Activated naive CD4-positive, alpha-beta T cell treated with anti-CD3 and anti-CD28 coated beads, Interleukin-2, amount 10 ng/mL, durations not matched to agents 7 days and 5 days (primary cell): Measurements from ENCODE around the gene TRIM43.
"Not testable (repeated sequence)": the region's sequence is repeated elsewhere in the genome, so short reads cannot be mapped to it uniquely, and the experiment has no call there.

Experiments used
- CTCF ChIA-PET: fragments of 350-600 bp; sonication (Branson Sonifier 250); formaldehyde crosslinking; loops from one replicate; lab custom pipeline; 2021; ENCODE audit warnings: antibody characterized with exemption; lab: Charles Lee
- DNase-seq: peaks from one replicate; pipeline ENCODE4 v3.0.0-alpha.2; 2020
- H3K27ac Mint-ChIP-seq: one replicate; pipeline ENCODE4 v1.8.0; 2021; ENCODE audit warnings: mild to moderate bottlenecking, moderate library complexity, mixed read lengths
- H3K27me3 Mint-ChIP-seq: one replicate; pipeline ENCODE4 v1.8.0; 2021; ENCODE audit warnings: mild to moderate bottlenecking, mixed read lengths
- H3K36me3 Mint-ChIP-seq: one replicate; pipeline ENCODE4 v1.8.0; 2021; ENCODE audit warnings: mixed read lengths
- H3K4me1 Mint-ChIP-seq: one replicate; pipeline ENCODE4 v1.8.0; 2021; ENCODE audit warnings: mixed read lengths
- H3K4me3 Mint-ChIP-seq: one replicate; pipeline ENCODE4 v1.8.0; 2021; ENCODE audit warnings: mild to moderate bottlenecking, moderate library complexity, mixed read lengths
- H3K9me3 Mint-ChIP-seq: one replicate; pipeline ENCODE4 v1.8.0; 2021; ENCODE audit warnings: mixed read lengths

The TRIM43 gene

DNA sequence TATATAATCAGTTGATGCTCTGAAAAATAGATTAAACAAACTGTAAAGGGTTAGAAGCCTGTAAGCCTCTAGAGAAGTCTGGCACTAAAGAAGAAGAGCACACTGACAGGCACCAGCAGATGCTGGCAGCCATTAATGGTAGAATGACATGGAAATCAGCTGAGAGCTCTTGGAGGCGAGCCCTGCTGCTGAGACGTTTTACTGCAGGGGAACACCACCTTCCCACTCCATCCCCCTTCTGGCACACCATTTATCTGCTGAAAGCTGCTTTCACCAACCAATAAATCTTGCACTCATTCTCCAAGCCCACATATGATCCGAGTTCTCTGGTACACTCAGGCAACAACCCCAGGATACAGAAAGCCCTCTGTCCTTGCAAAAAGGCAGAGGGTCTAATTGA is 16.6 kb downstream of the TRIM43 start:
- H3K9me3 Mint-ChIP-seq, H3K36me3 Mint-ChIP-seq, DNase-seq, H3K27me3 Mint-ChIP-seq, CTCF ChIA-PET, H3K27ac Mint-ChIP-seq, H3K4me3 Mint-ChIP-seq, H3K4me1 Mint-ChIP-seq: not testable (repeated sequence)

DNA sequence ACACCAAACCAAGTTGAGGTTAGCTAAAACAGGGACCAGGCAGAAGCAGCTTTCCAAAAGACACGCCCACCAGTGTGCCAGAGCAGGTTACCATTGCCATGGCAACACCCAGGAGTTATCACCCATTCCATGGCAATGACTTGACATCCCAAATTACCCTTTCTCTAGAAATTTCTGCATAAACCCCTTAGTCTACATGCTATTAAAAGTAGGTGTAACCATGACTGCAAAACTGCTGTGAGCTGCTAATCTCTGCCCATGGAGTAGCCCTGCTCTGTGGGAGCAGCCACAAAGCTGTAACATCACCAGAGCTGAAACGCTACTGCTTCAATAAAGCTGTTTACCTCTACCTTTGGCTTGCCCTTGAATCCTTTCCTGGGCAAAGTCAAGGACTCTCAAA is 18.0 kb downstream of the TRIM43 start:
- H3K4me3 Mint-ChIP-seq, CTCF ChIA-PET, H3K4me1 Mint-ChIP-seq, H3K36me3 Mint-ChIP-seq, H3K27me3 Mint-ChIP-seq, H3K27ac Mint-ChIP-seq, H3K9me3 Mint-ChIP-seq, DNase-seq: not testable (repeated sequence)

DNA sequence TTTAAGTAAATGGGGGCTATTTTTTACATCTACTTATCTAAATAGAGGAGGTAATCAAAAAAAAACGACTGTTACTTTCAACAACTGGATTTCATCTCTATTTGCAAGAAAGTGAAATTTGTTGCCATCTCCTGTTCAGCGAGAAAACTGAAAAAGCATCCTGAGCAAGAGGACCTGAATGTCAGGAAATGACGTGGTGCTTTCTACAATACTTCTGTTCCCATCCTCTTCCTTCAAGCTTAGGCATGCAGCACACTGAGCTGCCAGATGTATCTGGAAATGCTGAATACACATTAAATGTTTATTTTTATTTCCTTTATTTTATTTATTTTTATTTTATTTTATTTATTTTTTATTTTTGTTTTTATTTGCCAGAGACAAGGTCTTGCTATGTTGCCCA is 21.2 kb downstream of the TRIM43 start:
- H3K27me3 Mint-ChIP-seq, DNase-seq, H3K9me3 Mint-ChIP-seq, H3K36me3 Mint-ChIP-seq, H3K4me3 Mint-ChIP-seq, H3K4me1 Mint-ChIP-seq, H3K27ac Mint-ChIP-seq, CTCF ChIA-PET: not testable (repeated sequence)

DNA sequence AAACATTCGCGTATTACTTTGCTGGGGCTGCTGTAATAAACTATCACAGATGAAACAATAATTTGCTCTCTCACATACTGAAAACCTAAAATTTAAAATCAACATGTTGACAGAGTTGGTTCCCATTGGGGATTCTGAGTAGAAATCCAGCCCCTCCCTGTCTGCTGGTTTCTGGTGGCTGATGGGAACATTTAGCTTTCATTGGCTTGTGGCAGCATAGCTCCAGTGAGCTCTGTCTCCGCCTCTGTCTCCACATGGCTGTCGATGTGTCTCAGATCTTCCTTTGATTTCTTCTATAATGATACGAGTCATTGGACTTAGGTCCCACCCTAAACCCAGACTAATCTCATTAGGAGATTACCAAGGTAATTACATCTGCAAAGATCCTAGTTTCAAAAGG is 30.9 kb downstream of the TRIM43 start:
- H3K4me1 Mint-ChIP-seq, H3K9me3 Mint-ChIP-seq, DNase-seq, CTCF ChIA-PET, H3K27ac Mint-ChIP-seq, H3K27me3 Mint-ChIP-seq, H3K36me3 Mint-ChIP-seq, H3K4me3 Mint-ChIP-seq: not testable (repeated sequence)

DNA sequence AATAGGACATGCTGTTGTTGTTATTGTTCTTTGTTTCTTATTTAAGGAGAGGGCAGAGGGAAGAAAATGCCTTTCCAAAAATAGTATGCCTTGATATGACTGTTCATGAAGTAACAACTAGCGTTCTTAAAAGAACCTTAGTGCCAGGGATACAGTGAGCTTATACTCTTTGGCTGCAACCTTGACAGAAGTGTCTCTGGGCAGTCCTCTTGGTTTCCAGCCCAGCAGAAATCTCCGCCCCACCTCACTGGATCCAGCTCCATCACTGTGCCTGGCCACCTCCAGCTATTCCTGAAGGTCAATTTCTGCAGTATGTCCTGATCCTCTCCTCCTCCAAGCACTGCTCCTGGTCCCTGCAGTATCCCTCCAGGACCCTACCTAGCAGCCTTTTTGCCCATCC is 39.2 kb downstream of the TRIM43 start:
- DNase-seq, CTCF ChIA-PET, H3K27ac Mint-ChIP-seq, H3K9me3 Mint-ChIP-seq, H3K27me3 Mint-ChIP-seq, H3K4me1 Mint-ChIP-seq, H3K4me3 Mint-ChIP-seq, H3K36me3 Mint-ChIP-seq: not testable (repeated sequence)

DNA sequence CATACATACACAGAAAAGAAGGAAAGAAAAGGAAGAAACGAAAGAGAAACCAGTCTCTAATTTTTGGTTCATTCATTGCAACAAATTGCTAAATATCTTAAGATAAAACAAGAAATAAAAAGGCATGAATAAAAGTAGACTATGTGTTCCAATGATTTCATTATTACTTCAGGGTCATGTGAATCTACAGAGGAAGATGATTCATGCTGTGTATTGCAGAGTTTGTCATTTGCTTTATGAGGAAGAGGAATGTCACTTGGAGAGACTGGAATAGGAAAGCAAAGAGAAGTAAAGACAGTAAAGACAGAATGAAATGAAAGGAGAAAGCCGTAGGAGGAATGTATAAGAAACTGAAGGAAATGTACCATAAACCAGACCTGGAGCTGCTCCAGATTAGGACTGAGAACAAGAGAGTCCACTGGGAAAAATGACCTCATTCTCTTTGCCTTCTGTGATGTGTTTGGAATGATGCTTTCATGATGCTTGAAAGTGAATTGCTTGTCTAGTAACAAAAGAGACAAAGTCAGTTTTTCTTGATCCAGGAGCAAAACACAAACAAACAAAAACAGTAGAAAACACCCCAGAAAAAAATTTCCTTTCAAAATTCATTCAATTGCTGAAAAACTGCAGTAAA is 41.9 kb downstream of the TRIM43 start:
- CTCF ChIA-PET, H3K36me3 Mint-ChIP-seq, H3K4me3 Mint-ChIP-seq, DNase-seq, H3K4me1 Mint-ChIP-seq, H3K27ac Mint-ChIP-seq, H3K27me3 Mint-ChIP-seq, H3K9me3 Mint-ChIP-seq: not testable (repeated sequence)

DNA sequence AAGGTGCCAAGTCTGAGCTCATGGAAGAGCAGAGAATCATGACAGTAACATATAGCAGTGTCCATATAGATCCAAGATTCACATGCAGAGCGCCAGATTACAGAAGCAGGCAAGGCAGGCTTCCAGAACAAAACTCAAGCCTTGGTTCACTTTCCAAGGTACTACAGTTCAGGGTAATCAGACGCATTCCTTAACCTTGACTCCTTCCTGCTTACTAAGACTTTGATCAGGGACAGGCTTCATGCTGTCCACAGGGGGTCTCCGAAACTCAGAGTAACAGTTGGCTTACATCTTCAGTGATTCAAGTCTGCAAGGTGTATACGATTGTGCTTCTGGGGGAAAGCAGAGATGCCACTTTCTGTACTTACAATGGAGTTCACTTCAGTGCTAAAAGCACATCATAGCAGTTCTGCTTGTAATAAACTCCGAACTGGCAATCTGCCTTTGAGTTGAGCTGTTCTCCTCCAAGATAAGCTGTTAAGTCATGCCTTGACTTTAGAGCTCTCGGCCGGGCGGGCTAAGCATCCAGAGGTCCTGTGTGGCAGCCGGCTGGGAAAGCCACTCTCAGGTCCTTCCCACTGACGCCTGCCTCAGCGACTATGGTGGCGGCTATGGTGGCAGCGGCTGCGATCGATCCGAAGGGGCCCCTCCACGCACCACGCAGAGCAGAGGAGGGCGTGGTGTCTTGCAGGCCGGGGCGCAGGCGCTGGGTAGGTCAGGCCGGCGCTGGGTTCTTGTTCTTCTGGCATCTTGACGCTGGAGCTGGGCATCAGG is 48.9 kb downstream of the TRIM43 start:
- not testable (repeated sequence) for H3K27me3 Mint-ChIP-seq, H3K36me3 Mint-ChIP-seq

DNA sequence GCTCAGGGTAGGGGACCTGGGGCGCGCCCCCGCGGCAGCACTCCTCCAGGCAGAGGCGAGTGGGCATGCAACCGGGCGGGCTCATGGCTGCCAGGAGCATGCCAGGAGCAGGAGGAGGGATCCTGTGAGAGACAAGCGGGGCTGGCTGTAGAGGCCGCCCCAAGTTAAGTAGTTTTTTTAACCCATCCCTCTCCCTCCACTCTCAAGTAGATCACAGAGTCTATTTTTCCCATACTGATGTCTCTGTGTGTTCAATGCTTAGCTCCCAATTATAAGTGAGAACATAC is 49.4 kb downstream of the TRIM43 start:
- H3K27ac Mint-ChIP-seq, H3K27me3 Mint-ChIP-seq, H3K4me1 Mint-ChIP-seq, H3K9me3 Mint-ChIP-seq, H3K4me3 Mint-ChIP-seq, H3K36me3 Mint-ChIP-seq, DNase-seq, CTCF ChIA-PET: not testable (repeated sequence)

More for the DNA sequence above, 48.9 kb downstream of the TRIM43 start:
- H3K4me3 Mint-ChIP-seq, H3K4me1 Mint-ChIP-seq, H3K27ac Mint-ChIP-seq, H3K9me3 Mint-ChIP-seq, CTCF ChIA-PET, DNase-seq: not testable (repeated sequence)

DNA sequence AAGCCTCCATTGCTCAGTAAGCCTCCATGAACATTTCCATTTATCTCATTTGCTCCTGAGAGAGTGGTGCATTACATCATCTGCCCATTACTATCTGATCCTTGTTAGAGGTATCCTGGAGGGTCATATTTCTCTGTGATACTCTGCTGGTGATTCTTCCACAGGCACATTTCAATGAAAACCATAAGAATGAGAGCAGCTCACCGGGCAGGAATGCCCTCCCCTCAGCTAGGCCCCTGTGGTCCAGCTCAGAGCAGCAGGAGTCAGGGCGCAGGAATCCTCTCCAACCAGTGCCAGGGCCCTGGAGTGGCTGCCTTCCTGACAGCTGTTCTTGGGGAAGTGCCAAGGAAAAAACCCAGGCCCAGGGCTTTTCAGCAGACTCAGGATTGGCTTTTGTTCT is 50.0 kb downstream of the TRIM43 start:
- H3K27ac Mint-ChIP-seq, H3K4me3 Mint-ChIP-seq, H3K9me3 Mint-ChIP-seq, H3K36me3 Mint-ChIP-seq, CTCF ChIA-PET, H3K27me3 Mint-ChIP-seq, H3K4me1 Mint-ChIP-seq, DNase-seq: not testable (repeated sequence)

DNA sequence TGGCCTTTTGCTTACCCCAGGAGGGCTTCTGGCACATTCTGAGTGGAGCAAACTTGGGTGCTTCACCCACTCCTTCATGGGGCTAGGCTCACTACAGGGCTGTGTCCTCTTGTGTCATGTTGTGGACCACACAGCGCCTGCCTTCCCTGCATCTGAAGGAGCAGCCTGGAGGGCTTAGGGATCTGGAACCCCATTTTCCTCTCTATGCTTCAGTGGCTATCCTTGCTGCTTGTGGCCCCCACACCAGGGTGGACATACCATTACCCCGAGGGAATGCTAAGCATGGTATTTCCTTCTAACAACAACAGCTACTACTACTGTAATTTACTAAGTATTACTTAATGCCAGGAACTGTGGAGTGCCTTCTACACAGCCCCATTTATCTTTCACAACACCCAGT is 50.6 kb downstream of the TRIM43 start:
- CTCF ChIA-PET, H3K27me3 Mint-ChIP-seq, H3K4me3 Mint-ChIP-seq, H3K9me3 Mint-ChIP-seq, H3K4me1 Mint-ChIP-seq, H3K27ac Mint-ChIP-seq, DNase-seq, H3K36me3 Mint-ChIP-seq: not testable (repeated sequence)

DNA sequence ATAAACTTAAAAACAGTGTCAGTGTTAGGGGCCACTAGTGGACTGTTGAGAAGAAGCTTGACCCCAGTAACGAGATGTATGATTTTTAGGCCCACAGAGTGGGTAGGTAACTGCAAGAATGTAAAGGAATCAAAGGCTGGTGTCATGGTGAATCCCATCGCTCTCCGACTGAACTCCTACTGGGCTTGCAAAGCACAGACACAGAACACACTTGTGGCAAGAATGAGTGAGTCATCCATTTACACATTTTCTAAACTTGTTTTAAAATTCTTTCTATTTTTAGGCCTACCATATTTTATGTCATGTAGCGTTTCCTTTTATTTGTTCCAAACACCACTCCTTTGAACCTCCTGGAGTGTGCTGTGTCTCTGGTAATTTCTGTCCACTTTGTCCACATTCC is 51.1 kb downstream of the TRIM43 start:
- H3K4me1 Mint-ChIP-seq, H3K36me3 Mint-ChIP-seq, H3K27ac Mint-ChIP-seq, CTCF ChIA-PET, H3K27me3 Mint-ChIP-seq, H3K9me3 Mint-ChIP-seq, H3K4me3 Mint-ChIP-seq, DNase-seq: not testable (repeated sequence)

DNA sequence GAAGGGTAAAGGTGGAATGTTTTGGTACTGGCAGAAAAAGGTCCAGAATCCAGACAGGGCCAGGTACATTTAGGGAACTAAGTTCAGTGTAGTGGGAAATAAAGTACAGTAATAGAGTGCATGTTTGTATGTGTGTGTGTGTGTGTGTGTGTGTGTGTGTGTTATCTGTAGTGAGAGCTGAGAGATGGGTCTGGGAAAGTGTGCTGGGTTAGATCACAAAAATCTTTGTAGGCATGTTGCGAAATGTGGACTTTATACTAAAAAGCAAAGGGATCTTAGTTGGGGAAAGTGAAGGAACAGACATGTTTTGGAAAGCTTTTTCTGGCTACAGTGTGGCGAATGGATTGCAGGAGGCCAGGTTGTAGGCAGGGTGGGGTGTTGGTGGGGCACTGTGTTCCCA is 53.5 kb downstream of the TRIM43 start:
- H3K4me1 Mint-ChIP-seq, H3K27me3 Mint-ChIP-seq, DNase-seq, CTCF ChIA-PET, H3K4me3 Mint-ChIP-seq, H3K27ac Mint-ChIP-seq, H3K9me3 Mint-ChIP-seq, H3K36me3 Mint-ChIP-seq: not testable (repeated sequence)

DNA sequence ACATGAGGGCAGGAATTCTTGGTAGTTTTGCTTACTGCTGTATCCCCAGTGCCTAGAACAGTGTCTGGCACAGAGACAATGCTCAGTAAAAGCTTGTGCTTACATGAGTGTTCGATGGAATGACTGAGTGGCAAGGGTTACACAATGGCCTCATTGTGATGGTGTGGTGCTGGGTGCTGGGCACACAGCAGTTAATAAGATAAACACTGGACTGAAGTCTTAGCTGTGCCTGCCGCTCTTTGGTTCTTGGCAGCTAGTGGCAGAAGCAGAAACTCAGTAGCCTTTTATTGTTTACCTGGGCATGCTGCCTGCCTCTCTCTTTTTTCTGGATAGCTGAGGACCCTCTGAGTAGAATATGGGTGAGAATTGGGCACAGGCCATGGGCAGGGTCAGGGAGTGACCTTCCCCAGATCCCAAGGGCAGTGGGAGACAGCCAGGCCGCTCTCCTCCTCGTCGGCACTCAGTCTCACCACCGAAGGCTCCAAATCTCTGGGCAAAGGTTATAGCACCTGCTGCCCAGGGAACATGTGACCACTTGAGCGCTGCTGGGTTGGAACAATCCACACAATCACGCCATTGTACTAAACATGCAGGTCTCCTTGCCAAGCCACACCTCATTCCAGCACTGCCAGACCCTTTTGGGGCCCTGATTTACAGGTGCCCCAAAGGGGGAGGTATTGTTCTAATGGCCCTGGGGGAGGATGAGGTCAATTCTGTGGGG is 54.6 kb downstream of the TRIM43 start:
- H3K27me3 Mint-ChIP-seq, DNase-seq, H3K4me3 Mint-ChIP-seq, H3K36me3 Mint-ChIP-seq, CTCF ChIA-PET, H3K9me3 Mint-ChIP-seq, H3K4me1 Mint-ChIP-seq, H3K27ac Mint-ChIP-seq: not testable (repeated sequence)

DNA sequence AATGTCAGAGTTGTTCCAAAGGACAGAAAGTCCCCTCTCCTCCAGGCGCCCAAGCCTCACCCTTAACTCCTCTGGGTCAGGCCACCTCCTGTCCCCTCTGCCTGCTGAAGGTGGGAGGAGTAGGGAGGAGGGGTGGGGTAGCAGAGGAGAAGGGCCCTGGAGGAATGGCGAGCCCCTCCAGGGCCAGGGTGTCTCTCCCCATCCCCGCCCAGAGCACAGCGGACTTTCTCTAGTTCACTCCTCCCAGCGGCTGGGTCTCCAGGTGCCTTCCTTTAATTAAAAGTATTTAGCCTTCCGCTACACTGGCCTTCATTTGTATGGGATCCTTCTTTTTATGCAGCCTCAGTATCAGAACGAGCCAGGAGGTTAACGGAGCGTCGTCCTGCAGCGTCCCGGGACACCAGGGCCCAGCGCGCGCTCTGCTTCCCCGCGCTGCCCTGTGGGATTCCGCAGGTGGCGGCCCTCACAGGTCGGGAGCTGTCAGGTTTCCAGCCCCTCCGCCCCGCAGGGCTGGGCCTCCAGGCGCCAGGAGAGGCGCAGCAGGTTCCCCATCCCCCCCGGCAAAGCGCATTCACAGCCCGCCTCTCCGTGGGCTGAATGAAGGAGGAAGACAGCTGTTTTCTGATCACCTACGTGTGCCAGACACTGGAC is 57.2 kb downstream of the TRIM43 start:
- H3K4me3 Mint-ChIP-seq, DNase-seq, H3K9me3 Mint-ChIP-seq, H3K4me1 Mint-ChIP-seq, H3K27ac Mint-ChIP-seq, H3K27me3 Mint-ChIP-seq, H3K36me3 Mint-ChIP-seq, CTCF ChIA-PET: not testable (repeated sequence)
